ENCODE measurements around the gene LAYN.
A peak's percentile ranks its signal among the peaks of the same experiment; 100 is the strongest.

The LAYN gene

GRCh38 chr11:111540114-111540936, at the start of gene LAYN:
TSS of gene LAYN (plus strand) at chr11:111540720. CDS start at chr11:111540844, 124 bp downstream.
- no peak for DNase-seq (ENCODE audit: low spot score)

GRCh38 chr11:111494040-111494439, 46.5 kb upstream of the LAYN start:
- DNase-seq (ENCODE audit: low spot score) = no peak

- no peak for DNase-seq (ENCODE audit: low spot score)
These were observed 41.0 kb upstream of the LAYN start for GRCh38 chr11:111499483-111499882.

GRCh38 chr11:111500481-111500880, 40.0 kb upstream of the LAYN start:
- DNase-seq (ENCODE audit: low spot score) = no peak

GRCh38 chr11:111502611-111503010, 37.9 kb upstream of the LAYN start:
- DNase-seq (ENCODE audit: low spot score) = no peak

- no peak for DNase-seq (ENCODE audit: low spot score)
These were observed 30.2 kb upstream of the LAYN start for GRCh38 chr11:111510311-111510710.

- DNase-seq (ENCODE audit: low spot score) = no peak
These were observed 28.0 kb upstream of the LAYN start, which contains the start of gene BTG4 for GRCh38 chr11:111512296-111513239. TSS of gene BTG4 (minus strand) at chr11:111512386. CDS start at chr11:111498776, 13,610 bp downstream.

- DNase-seq (ENCODE audit: low spot score) = no peak
These were observed 27.3 kb upstream of the LAYN start for GRCh38 chr11:111513240-111513605.

GRCh38 chr11:111514216-111515031, 26.1 kb upstream of the LAYN start, which contains the start of gene HOATZ:
TSS of gene HOATZ (plus strand) at chr11:111514778. CDS start at chr11:111514785, 7 bp downstream.
- DNase-seq (ENCODE audit: low spot score) = no peak

GRCh38 chr11:111515591-111515990, 24.9 kb upstream of the LAYN start:
- no peak for DNase-seq (ENCODE audit: low spot score)

GRCh38 chr11:111518668-111519067, 21.9 kb upstream of the LAYN start:
- DNase-seq (ENCODE audit: low spot score) = no peak

GRCh38 chr11:111520560-111520959, 20.0 kb upstream of the LAYN start:
- peak; percentile 21 for DNase-seq (ENCODE audit: low spot score)

GRCh38 chr11:111521135-111521534, 19.4 kb upstream of the LAYN start:
- DNase-seq (ENCODE audit: low spot score) = peak; percentile 41

GRCh38 chr11:111522426-111522825, 18.1 kb upstream of the LAYN start:
- DNase-seq (ENCODE audit: low spot score) = no peak

GRCh38 chr11:111523343-111523742, 17.2 kb upstream of the LAYN start:
- DNase-seq (ENCODE audit: low spot score) = no peak

GRCh38 chr11:111524056-111524455, 16.5 kb upstream of the LAYN start:
- no peak for DNase-seq (ENCODE audit: low spot score)

GRCh38 chr11:111525456-111525855, 15.1 kb upstream of the LAYN start:
- DNase-seq (ENCODE audit: low spot score) = no peak

- DNase-seq (ENCODE audit: low spot score) = peak; percentile 46
These were observed 14.0 kb upstream of the LAYN start for GRCh38 chr11:111526501-111526900.

GRCh38 chr11:111527279-111527678, 13.2 kb upstream of the LAYN start:
- no peak for DNase-seq (ENCODE audit: low spot score)

- no peak for DNase-seq (ENCODE audit: low spot score)
These were observed 12.0 kb upstream of the LAYN start for GRCh38 chr11:111528557-111528956.

- DNase-seq (ENCODE audit: low spot score) = no peak
These were observed 10.4 kb upstream of the LAYN start for GRCh38 chr11:111530091-111530490.

- DNase-seq (ENCODE audit: low spot score) = no peak
These were observed 9.4 kb upstream of the LAYN start for GRCh38 chr11:111531136-111531535.
